Hair follicle dermal papilla cell (primary cell): ENCODE measurements around the gene IRF7. TPM values are rescaled to one million over a fixed set of nuclear protein-coding genes. Genes with fewer than 3 reads are reported as not detected.

Experiments
- small RNA-seq: library from RNA; depleted of rRNA; stranded (forward); fragments of <200 nt; gene quantifications from one replicate; pipeline ENCODE3, GENCODE V24; 2012
- total RNA-seq: library from RNA; depleted of rRNA; stranded (reverse); fragments of >200 nt; gene quantifications from 2 replicates; pipeline ENCODE4 v1.2.3, GENCODE V29; 2012

Gene IRF7
- 10.6 and 18.5 TPM in 2 replicates for total RNA-seq

DNA sequence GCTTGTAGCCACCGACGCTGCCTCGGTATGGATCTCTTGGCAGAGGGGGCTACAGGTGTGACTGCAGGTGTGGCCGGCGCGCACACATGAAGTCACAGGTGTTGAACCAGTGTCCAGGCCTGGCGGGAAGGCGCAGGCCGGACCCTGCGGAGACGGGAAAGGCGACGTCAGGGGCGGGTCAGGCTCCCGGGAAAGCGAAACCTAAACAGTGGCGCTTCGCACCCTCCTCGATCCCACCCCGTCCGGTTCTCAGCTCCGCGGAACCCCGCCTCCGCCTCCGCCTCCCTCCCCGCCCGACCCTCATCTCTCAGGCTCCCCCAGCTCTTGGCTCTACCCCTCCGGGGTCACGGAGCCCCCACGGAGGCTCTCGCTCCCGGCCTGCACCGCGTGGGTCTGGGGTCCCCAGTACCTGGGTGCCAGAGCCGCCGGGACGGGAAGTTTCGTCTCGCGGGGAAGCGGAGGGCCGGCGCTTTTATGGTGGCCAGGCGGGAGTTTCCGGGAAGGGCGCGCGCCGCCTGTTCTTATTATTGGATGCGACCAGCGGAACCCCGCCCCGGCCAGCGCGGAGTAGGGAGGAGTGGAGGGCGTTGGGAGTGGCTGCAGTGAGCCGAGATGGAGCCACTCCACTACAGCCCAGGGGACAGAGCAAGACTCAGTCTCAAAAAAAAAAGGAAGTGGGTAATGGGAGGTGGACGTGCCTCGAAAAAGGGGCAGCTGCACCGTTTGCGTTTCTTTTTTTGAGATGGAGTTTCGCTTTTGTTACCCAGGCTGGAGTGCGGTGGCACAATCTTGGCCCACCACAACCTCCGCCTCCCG lies at the start of gene IRF7:
Gene IRF7, minus strand, starts transcription at position 447 of the 816 bp plus-strand sequence. CDS start 586 bp downstream, outside the sequence.

DNA sequence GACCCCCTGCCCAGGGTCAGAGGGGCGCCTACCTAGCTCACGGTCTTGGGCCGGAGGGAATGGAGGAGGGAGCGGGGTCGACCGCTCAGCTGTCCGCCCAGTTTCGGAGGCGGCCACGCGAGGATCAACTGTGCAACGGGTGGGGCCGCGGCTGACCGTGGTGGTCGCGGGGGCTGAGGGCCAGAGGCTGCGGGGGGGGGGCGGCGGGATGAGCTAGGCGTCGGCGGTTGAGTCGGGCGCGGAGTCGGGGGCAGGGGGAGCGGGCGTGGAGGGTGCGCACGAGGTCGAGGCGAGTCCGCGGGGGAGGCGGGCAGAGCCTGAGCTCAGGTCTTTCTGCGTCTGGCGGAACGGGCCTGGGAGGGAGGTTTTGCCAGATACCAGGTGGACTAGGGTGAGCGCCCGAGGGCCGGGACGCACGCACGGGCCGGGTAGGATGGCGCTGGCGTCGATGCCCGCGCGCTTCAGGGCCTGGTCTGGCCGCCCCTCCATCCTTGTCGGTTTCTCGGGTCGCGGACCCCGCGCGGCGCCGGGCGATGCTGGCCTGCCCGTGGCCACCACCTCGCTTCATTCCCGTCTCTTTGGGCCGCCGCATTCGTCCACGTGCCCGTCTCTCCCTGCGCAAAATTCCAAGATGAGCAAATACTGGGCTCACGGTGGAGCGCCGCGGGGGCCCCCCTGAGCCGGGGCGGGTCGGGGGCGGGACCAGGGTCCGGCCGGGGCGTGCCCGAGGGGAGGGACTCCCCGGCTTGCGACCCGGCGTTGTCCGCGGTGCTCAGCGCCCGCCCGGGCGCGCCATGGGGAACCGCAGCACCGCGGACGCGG lies 21.0 kb upstream of the IRF7 start, which contains the start of gene DRD4:
Gene DRD4, plus strand, starts transcription at position 759 of the 822 bp plus-strand sequence. Its CDS starts 36 bp downstream, at position 795.

DNA sequence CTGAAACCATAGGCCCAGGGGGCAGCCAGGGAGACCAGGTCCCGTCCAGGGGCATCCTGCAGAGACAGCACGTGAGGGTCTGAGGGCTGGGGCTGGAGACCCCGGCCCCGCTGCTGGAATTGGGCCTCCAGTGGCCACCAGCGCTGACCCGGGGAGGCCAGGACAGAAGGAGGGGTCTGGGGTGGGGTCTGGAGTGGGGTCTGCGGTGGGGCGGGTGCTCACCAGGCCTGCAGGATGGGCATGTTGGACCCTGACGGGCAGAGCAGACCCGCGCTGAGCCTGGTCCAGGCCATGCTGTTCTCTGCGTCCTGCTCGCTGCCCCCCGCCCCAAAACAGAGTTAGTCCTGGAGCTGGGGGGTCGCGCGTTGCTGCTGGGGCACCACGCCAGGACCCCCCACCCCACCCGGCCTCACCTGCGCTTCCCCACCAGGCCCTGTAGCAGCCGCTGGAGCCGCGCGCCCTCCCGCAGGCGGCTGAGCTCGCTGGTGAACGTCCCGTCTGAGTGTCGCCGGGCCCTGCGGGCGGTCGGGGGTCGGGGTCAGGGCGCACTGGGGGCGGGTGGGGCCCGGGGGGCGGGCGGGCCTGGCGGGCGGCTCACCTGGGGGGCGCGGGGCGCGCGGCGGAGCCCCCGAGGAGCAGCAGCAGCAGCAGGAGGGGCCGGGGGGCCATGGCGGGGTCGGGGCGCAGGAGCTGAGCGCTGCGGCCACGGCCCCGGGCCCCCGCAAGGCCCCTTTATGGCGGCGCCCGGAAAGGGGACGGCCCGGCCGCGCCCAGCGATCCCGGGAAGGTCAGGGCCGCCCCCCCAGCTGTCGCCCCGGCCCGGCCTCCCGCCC lies 10.9 kb upstream of the IRF7 start, which contains the start of gene SCT:
Gene SCT, minus strand, starts transcription at position 707 of the 833 bp plus-strand sequence. Its CDS starts 38 bp downstream, at position 669.

DNA sequence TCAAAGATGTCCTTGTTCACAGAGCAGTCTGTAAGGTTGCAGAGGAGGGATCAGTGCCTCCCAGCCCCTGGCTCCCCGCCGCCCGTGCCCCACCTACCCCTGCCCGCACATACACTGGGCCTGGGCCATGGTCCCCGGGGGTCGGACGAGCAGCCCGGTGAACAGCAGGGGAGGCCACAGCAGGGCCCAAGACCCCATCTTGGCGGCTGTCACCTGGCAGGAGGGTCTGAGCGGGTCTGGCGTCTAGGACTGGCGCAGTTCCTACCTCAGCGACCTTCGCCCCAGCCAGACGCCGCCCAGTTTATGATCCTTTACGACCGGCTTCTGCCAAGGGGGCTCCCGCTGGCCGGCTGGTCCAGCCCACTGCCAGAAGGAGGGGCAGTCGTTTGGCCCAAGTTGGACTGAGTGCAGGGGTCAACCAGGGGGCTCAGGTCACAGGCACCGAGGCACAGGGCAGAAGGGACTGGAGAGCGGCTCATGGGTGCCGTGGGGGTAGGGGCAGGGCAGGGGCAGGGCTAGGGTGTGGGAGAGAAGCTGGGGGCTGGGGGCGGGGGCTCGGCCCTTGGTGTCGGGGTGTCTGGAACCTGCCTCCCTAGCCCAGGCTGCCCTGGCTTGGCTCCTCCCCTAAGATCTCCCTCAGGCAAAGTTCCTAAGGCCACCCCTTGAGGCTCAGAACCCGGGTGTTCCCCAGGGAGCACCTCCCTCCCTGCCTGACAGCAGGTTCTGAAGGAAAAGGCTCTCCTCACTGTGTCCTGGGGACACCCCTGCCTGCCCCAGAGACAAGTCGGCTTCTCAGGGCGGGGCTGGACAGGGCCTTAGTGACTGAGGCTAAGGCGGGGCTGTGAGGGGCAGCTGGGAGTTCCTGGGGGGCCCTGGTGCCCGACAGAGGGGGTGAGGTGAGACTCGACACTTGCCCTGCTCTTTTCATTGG lies 9.2 kb upstream of the IRF7 start, which contains the start of gene CDHR5:
Gene CDHR5, minus strand, starts transcription at position 251 of the 931 bp plus-strand sequence. Its CDS starts 53 bp downstream, at position 198.

DNA sequence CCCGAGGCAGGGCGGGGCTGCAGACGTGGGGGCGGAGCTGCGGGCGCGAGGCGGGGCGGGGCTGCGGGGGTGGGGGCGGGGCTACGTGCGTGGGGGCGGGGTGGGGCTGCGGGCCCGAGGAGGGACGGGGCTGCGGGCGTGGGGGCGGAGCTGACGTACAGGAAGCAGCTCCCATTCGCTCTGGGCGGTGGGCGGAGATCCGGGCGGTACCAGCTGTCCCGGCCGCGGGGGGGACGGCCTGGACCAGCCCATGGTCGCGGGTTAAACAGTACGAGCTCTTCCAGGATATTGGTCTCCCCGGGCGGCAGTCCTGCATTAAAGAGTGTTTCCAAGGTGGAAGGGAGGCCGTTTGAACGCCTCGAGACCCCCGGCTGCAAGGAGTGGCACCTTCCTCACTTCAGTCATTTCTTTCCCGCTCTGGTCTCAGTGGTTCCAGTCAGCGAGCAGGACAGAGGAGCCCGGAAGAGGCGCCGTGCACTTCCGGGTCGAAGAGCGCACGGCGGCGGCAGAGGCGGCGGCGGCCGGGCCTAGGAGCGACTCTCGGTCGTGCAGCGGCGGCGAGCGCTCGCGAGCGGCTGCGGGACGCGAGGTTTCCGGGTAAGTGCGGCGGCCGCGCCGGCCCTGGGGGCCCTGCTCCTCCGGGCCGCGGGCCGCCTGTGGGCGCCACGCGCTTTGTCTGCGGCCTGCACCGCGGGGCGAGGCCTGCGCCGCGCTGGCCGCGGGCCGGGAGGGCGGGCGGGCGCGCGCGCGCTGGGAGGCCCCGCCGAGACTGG lies 39.6 kb downstream of the IRF7 start, which contains the start of gene PHRF1:
Gene PHRF1, plus strand, starts transcription at position 475 of the 773 bp plus-strand sequence. CDS start 5,043 bp downstream, outside the sequence.

Small RNAs within 50 kb of the gene (small RNA-seq; reads per million reads assigned to genes)
- 108 reads per million, percentile 98 among the genes with 10 or more reads in this experiment for gene MIR210

Other genes with a start within 250 kb of the IRF7 start
- 1.5 and 3.7 TPM in 2 replicates for gene B4GALNT4, start 246.5 kb downstream of the IRF7 start, total RNA-seq
- 3.8 and 4.7 TPM in 2 replicates for gene PKP3, start 221.7 kb downstream of the IRF7 start, total RNA-seq
- gene SIGIRR, start 201.0 kb downstream of the IRF7 start, total RNA-seq, result 11.5 and 13.6 TPM in 2 replicates
- not detected in 2 replicates for gene ANO9, start 173.9 kb downstream of the IRF7 start, total RNA-seq
- gene PTDSS2, start 165.7 kb downstream of the IRF7 start, total RNA-seq, result 25.4 and 35.9 TPM in 2 replicates
- 359 and 417 TPM in 2 replicates for gene RNH1, start 108.7 kb downstream of the IRF7 start, total RNA-seq
- gene HRAS, start 80.4 kb downstream of the IRF7 start, total RNA-seq, result 24.5 and 27.4 TPM in 2 replicates
- gene LRRC56, start 78.4 kb downstream of the IRF7 start, total RNA-seq, result 0.65 and 0.85 TPM in 2 replicates
- gene LMNTD2, start 55.2 kb downstream of the IRF7 start, total RNA-seq, result 0.61 and 0.97 TPM in 2 replicates
- 3.7 and 7.7 TPM in 2 replicates for gene RASSF7, start 55.0 kb downstream of the IRF7 start, total RNA-seq
- gene PHRF1, start 39.5 kb downstream of the IRF7 start, total RNA-seq, result 32.9 and 36.8 TPM in 2 replicates
- not detected in 2 replicates for gene CDHR5, start 9.0 kb upstream of the IRF7 start, total RNA-seq
- gene SCT, start 11.2 kb upstream of the IRF7 start, total RNA-seq, result not detected in 2 replicates
- 0.12 and 0.32 TPM in 2 replicates for gene DRD4, start 21.3 kb upstream of the IRF7 start, total RNA-seq
- gene DEAF1, start 79.3 kb upstream of the IRF7 start, total RNA-seq, result 37.0 and 40.8 TPM in 2 replicates
- 8.9 and 17.2 TPM in 2 replicates for gene TMEM80, start 79.9 kb upstream of the IRF7 start, total RNA-seq
- gene EPS8L2, start 90.3 kb upstream of the IRF7 start, total RNA-seq, result 19.3 and 31.7 TPM in 2 replicates
- gene TALDO1, start 131.5 kb upstream of the IRF7 start, total RNA-seq, result 92.8 and 94.2 TPM in 2 replicates
- gene GATD1, start 161.5 kb upstream of the IRF7 start, total RNA-seq, result 48.3 and 49.3 TPM in 2 replicates
- 0.97 and 1.9 TPM in 2 replicates for gene CEND1, start 174.1 kb upstream of the IRF7 start, total RNA-seq
- 14.2 and 17.4 TPM in 2 replicates for gene SLC25A22, start 182.3 kb upstream of the IRF7 start, total RNA-seq
- 4.4 and 5.6 TPM in 2 replicates for gene PIDD1, start 189.3 kb upstream of the IRF7 start, total RNA-seq
- gene RPLP2, start 194.0 kb upstream of the IRF7 start, total RNA-seq, result 47.4 and 134 TPM in 2 replicates
- gene PNPLA2, start 203.0 kb upstream of the IRF7 start, total RNA-seq, result 29.4 and 33.1 TPM in 2 replicates
- 0.32 and 0.85 TPM in 2 replicates for gene CRACR2B, start 212.0 kb upstream of the IRF7 start, total RNA-seq
- gene CD151, start 217.0 kb upstream of the IRF7 start, total RNA-seq, result 283 and 456 TPM in 2 replicates
- 67.7 and 69.6 TPM in 2 replicates for gene POLR2L, start 226.6 kb upstream of the IRF7 start, total RNA-seq
- 129 and 138 TPM in 2 replicates for gene TSPAN4, start 226.9 kb upstream of the IRF7 start, total RNA-seq